IMR-90 (cell line): ENCODE results near the gene OR4P4. TPM values are rescaled to one million over a fixed set of nuclear protein-coding genes. Genes with fewer than 3 reads are reported as not detected.

Source experiments
- ATAC-seq: fragments of 200-7000 bp; cut with Tn5 transposase; 2 replicates; pipeline ENCODE4 v1.9.1; 2020; ENCODE audit warnings: low read depth, mild to moderate bottlenecking, moderate library complexity
- BruUV-seq: library from RNA; stranded (reverse); fragments of 400-500 nt; replicated peaks from 2 replicates; lab custom pipeline; 2021; lab: Mats Ljungman, UMichigan
- CTCF ChIA-PET: fragments of 300-600 bp; formaldehyde crosslinking; extraction: SDS; loops from one replicate; lab custom pipeline; 2021; ENCODE audit warnings: antibody characterized with exemption; lab: Yijun Ruan, JAX
- POLR2A ChIA-PET: fragments of 300-600 bp; sonication (Branson Sonifier 250); formaldehyde crosslinking; loops from one replicate; lab custom pipeline; 2022; ENCODE audit warnings: antibody characterized with exemption; ENCODE audit not compliant: unreplicated experiment; lab: Charles Lee
- DNase-seq: peaks from one replicate; pipeline ENCODE4 v3.0.0; 2013
- H2AFZ ChIP-seq: replicated peaks from 2 replicates; pipeline ENCODE3; 2013; ENCODE audit warnings: low read length, mild to moderate bottlenecking; ENCODE audit not compliant: poor library complexity
- H2AK5ac ChIP-seq: 2 replicates; pipeline ENCODE4 v1.6.1; 2013; ENCODE audit warnings: low read depth, low read length, inconsistent platforms
- H2AK9ac ChIP-seq: replicated peaks from 2 replicates; pipeline ENCODE3; 2013; ENCODE audit warnings: mild to moderate bottlenecking, low read depth, low read length, moderate library complexity; ENCODE audit not compliant: poor library complexity
- H2BK120ac ChIP-seq: 2 replicates; pipeline ENCODE4 v1.6.1; 2013; ENCODE audit warnings: low read depth, low read length, inconsistent platforms
- H2BK15ac ChIP-seq: 3 replicates; pipeline ENCODE4 v1.6.1; 2013; ENCODE audit warnings: low read depth, low read length, inconsistent platforms
- H2BK20ac ChIP-seq: 2 replicates; pipeline ENCODE4 v1.6.1; 2013; ENCODE audit warnings: low read depth, mild to moderate bottlenecking, inconsistent platforms, low read length, moderate library complexity
- H2BK5ac ChIP-seq: 2 replicates; pipeline ENCODE4 v1.6.1; 2013; ENCODE audit warnings: mild to moderate bottlenecking, low read depth, low read length, inconsistent platforms; ENCODE audit not compliant: poor library complexity, severe bottlenecking
- H3K14ac ChIP-seq: replicated peaks from 2 replicates; pipeline ENCODE4 v1.6.1; 2013; ENCODE audit warnings: low read depth, low read length, inconsistent platforms
- H3K18ac ChIP-seq: 2 replicates; pipeline ENCODE4 v1.6.1; 2013; ENCODE audit warnings: low read depth, low read length, control low read depth
- H3K23ac ChIP-seq: 2 replicates; pipeline ENCODE4 v1.6.1; 2013; ENCODE audit warnings: low read depth, low read length, inconsistent platforms
- H3K27ac ChIP-seq: 2 replicates; pipeline ENCODE4 v1.5.1; 2013; ENCODE audit warnings: mild to moderate bottlenecking, control low read depth, low read length; ENCODE audit not compliant: insufficient read depth
- H3K27me3 ChIP-seq: 2 replicates; pipeline ENCODE4 v1.6.1; 2013; ENCODE audit warnings: low read length; ENCODE audit not compliant: control insufficient read depth, insufficient read depth
- H3K36me3 ChIP-seq: 2 replicates; pipeline ENCODE4 v1.6.1; 2013; ENCODE audit warnings: low read length, mixed read lengths; ENCODE audit not compliant: control insufficient read depth, insufficient read depth
- H3K4ac ChIP-seq: 2 replicates; pipeline ENCODE4 v1.6.1; 2013; ENCODE audit warnings: low read depth, low read length, inconsistent platforms
- H3K4me1 ChIP-seq: 2 replicates; pipeline ENCODE4 v1.6.1; 2013; ENCODE audit warnings: low read length, mixed read lengths; ENCODE audit not compliant: control insufficient read depth, insufficient read depth
- H3K4me2 ChIP-seq: 2 replicates; pipeline ENCODE4 v1.6.1; 2013; ENCODE audit warnings: low read depth, mild to moderate bottlenecking, control low read depth, low read length, moderate library complexity
- H3K4me3 ChIP-seq: 2 replicates; pipeline ENCODE4 v1.5.1; 2013; ENCODE audit warnings: low read depth, mild to moderate bottlenecking, control low read depth, low read length, moderate library complexity; ENCODE audit not compliant: insufficient read depth
- H3K56ac ChIP-seq: 2 replicates; pipeline ENCODE4 v1.6.1; 2013; ENCODE audit warnings: low read length, inconsistent platforms; ENCODE audit not compliant: insufficient read depth; ENCODE audit errors: extremely low read depth
- H3K79me1 ChIP-seq, 2 experiments: 2 replicates each; pipeline ENCODE4 v1.6.1; 2013; ENCODE audit warnings: low read length in 2 of 2, inconsistent platforms in 1 of 2, low read depth in 1 of 2
- H3K9ac ChIP-seq: 2 replicates; pipeline ENCODE4 v1.6.1; 2013; ENCODE audit warnings: low read depth, low read length, control low read depth
- H3K9me1 ChIP-seq: 2 replicates; pipeline ENCODE4 v1.6.1; 2013; ENCODE audit warnings: low read length, inconsistent platforms; ENCODE audit not compliant: insufficient read depth
- H3K9me3 ChIP-seq: 2 replicates; pipeline ENCODE4 v1.6.1; 2013; ENCODE audit warnings: low read length; ENCODE audit not compliant: control insufficient read depth, insufficient read depth
- H4K20me1 ChIP-seq: 2 replicates; pipeline ENCODE4 v1.6.1; 2013; ENCODE audit warnings: low read length, inconsistent platforms; ENCODE audit not compliant: insufficient read depth
- H4K5ac ChIP-seq: 2 replicates; pipeline ENCODE4 v1.6.1; 2013; ENCODE audit warnings: mild to moderate bottlenecking, low read depth, low read length, control low read depth
- H4K8ac ChIP-seq, 2 experiments: 2 replicates each; pipeline ENCODE4 v1.6.1; 2013; ENCODE audit warnings: low read depth in 2 of 2, low read length in 2 of 2, control low read depth in 1 of 2, inconsistent platforms in 1 of 2
- H4K91ac ChIP-seq: 2 replicates; pipeline ENCODE4 v1.6.1; 2013; ENCODE audit warnings: low read depth, low read length, inconsistent platforms; ENCODE audit not compliant: insufficient read depth
- BHLHE40 ChIP-seq: fragments of 150-350 bp; IDR thresholded peaks from 2 replicates; pipeline ENCODE4 v1.6.1; 2016; ENCODE audit warnings: mild to moderate bottlenecking, low read depth, low read length
- CEBPB ChIP-seq: IDR thresholded peaks from 2 replicates; pipeline ENCODE4 v1.6.1; 2012; ENCODE audit warnings: low read depth, low read length, improper control_type of control experiment
- CHD1 ChIP-seq: IDR thresholded peaks from 2 replicates; pipeline ENCODE4 v1.6.1; 2012; ENCODE audit warnings: low read depth, low read length, improper control_type of control experiment
- FOS ChIP-seq: fragments of 150-350 bp; IDR thresholded peaks from 2 replicates; pipeline ENCODE4 v1.6.1; 2016; ENCODE audit warnings: low read depth, low read length
- MAFK ChIP-seq: IDR thresholded peaks from 2 replicates; pipeline ENCODE4 v1.6.1; 2012; ENCODE audit warnings: low read depth, low read length, improper control_type of control experiment
- MAZ ChIP-seq: IDR thresholded peaks from 2 replicates; pipeline ENCODE4 v1.6.1; 2012; ENCODE audit warnings: low read depth, mild to moderate bottlenecking, low read length, improper control_type of control experiment, moderate library complexity, borderline replicate concordance
- MXI1 ChIP-seq: IDR thresholded peaks from 2 replicates; pipeline ENCODE4 v1.6.1; 2012; ENCODE audit warnings: low read depth, mild to moderate bottlenecking, low read length, moderate library complexity, borderline replicate concordance
- NFE2L2 ChIP-seq: fragments of 150-350 bp; IDR thresholded peaks from 2 replicates; pipeline ENCODE4 v1.6.1; 2016; ENCODE audit warnings: low read depth, mild to moderate bottlenecking, low read length
- POLR2A ChIP-seq: IDR thresholded peaks from 2 replicates; pipeline ENCODE4 v1.6.1; 2012; ENCODE audit warnings: mild to moderate bottlenecking, low read depth, low read length
- RAD21 ChIP-seq: IDR thresholded peaks from 2 replicates; pipeline ENCODE4 v1.6.1; 2012; ENCODE audit warnings: low read length, improper control_type of control experiment
- RCOR1 ChIP-seq: IDR thresholded peaks from 2 replicates; pipeline ENCODE4 v1.6.1; 2012; ENCODE audit warnings: mild to moderate bottlenecking, low read length, improper control_type of control experiment; ENCODE audit not compliant: insufficient replicate concordance
- RFX5 ChIP-seq: IDR thresholded peaks from 2 replicates; pipeline ENCODE4 v1.8.0; 2012; ENCODE audit warnings: low read depth, mild to moderate bottlenecking, low read length, moderate library complexity
- SMC3 ChIP-seq: fragments of 150-350 bp; IDR thresholded peaks from 2 replicates; pipeline ENCODE4 v1.6.1; 2016; ENCODE audit warnings: low read depth, mild to moderate bottlenecking, antibody characterized with exemption, low read length, moderate library complexity
- WGBS, 2 experiments: methylation state at CpG; one replicate each; pipeline versions ENCODE4 v1.1.5 to v1.1.7; 2013; ENCODE audit warnings: missing lambda C conversion rate in 2 of 2; ENCODE audit not compliant: insufficient read length in 1 of 2; ENCODE audit errors: extremely low coverage in 2 of 2; 5-methylcytosine and 5-hydroxymethylcytosine counted together
- dilution Hi-C: fragments of 300-500 bp; cut with HindIII; formaldehyde crosslinking; loops from one replicate; pipeline ENCODE4 v1.14.3; 2018; ENCODE audit warnings: low sequenced_read_pairs; ENCODE audit not compliant: unreplicated experiment
- in situ Hi-C: fragments of 300-500 bp; cut with MboI; formaldehyde crosslinking; loops from 3 replicates; pipeline ENCODE4 v1.14.3; 2019; ENCODE audit warnings: low sequenced_read_pairs, inconsistent platforms, mixed read lengths
- intact Hi-C: fragments of 100-400 bp; cut with micrococcal nuclease; formaldehyde crosslinking; loops from 2 replicates; pipeline ENCODE4 v1.10.0; 2022
- polyA plus RNA-seq, 3 experiments: library from polyadenylated mRNA; depleted of rRNA; stranded (reverse); fragments of >200 nt; gene quantifications; 2 replicates each; pipeline ENCODE4 v1.2.3, GENCODE V29; 2012; ENCODE audit warnings: low replicate concordance in 1 of 3
- total RNA-seq: library from RNA; depleted of rRNA; stranded (reverse); fragments of >200 nt; gene quantifications from 2 replicates; pipeline ENCODE4 v1.2.3, GENCODE V29; 2012
- TF ChIP-seq, protein P1 (sequence below): conservative IDR thresholded peaks from 2 replicates; pipeline ENCODE4 v1.5.1; 2012; ENCODE audit warnings: mild to moderate bottlenecking, low read depth, low read length, improper control_type of control experiment
- TF ChIP-seq, protein P2 (sequence below): fragments of 150-350 bp; IDR thresholded peaks from 2 replicates; pipeline ENCODE4 v1.6.1; 2017; ENCODE audit warnings: mild to moderate bottlenecking, antibody characterized with exemption, low read length, low read depth
- TF ChIP-seq, protein P3 (sequence below): fragments of 150-350 bp; IDR thresholded peaks from 2 replicates; pipeline ENCODE4 v1.6.1; 2016; ENCODE audit warnings: low read depth, mild to moderate bottlenecking, low read length, moderate library complexity, borderline replicate concordance

OR4P4 gene
- total and polyA plus RNA-seq, 2 of the 4 experiments (the other 2 are of a cell fraction), result not detected

DNA sequence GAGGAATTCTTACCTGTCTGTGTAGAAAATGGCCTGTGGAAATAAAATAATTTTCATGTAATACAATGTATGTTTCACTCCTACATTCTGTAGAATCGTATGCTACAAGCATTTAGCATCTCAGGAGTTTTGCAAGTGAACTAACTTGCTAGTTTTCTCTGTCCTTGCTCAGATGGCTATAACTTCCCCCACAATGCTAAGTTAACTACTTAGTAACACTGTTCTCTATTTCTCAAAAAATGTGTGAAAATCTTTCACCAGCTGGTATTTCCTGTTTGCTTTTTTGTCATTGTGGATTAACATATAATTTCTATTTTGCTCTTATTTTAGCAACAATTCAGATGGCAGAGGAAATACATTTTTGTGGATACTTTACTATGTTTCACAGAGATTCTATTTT is 17.6 kb downstream of the OR4P4 start:
- intact Hi-C loops (no loop called here), in situ Hi-C loops (no loop called here), dilution Hi-C loops (no loop called here)
- H4K20me1 ChIP-seq, result no peaks in the 10 kb centered on the region
- no TSS peak for BruUV-seq
- no peak for ATAC-seq
- H2AFZ ChIP-seq, result no peak overlapping the region
- no peak overlapping the region for H2BK20ac ChIP-seq
- no peak overlapping the region for H4K91ac ChIP-seq
- no peaks in the 10 kb centered on the region for H3K27me3 ChIP-seq
- no peak overlapping the region for H3K23ac ChIP-seq
- WGBS, 2 experiments, result no CpG with 5 or more reads among the region's 1 CpG
- H3K9me3 ChIP-seq, result peaks cover 4% of the 10 kb centered on the region
- H2BK5ac ChIP-seq, result no peak overlapping the region
- no peak overlapping the region for H3K4me3 ChIP-seq
- no peak overlapping the region for H2AK9ac ChIP-seq
- no peak overlapping the region for H4K8ac ChIP-seq
- no peaks in the 10 kb centered on the region for H3K4me1 ChIP-seq
- H3K36me3 ChIP-seq, result no peaks in the 10 kb centered on the region
- POLR2A ChIA-PET, result no interaction called here
- H2AK5ac ChIP-seq, result no peak overlapping the region
- no peak overlapping the region for H2BK15ac ChIP-seq
- no peak overlapping the region for H3K9ac ChIP-seq
- TF ChIP-seq NFE2L2, result no peak
- no peak for TF ChIP-seq MAZ
- no peak for TF ChIP-seq MXI1
- no peak for TF ChIP-seq SMC3
- TF ChIP-seq FOS, result no peak
- TF ChIP-seq CHD1, result no peak
- TF ChIP-seq MAFK, result no peak
- TF ChIP-seq, protein P1, sequence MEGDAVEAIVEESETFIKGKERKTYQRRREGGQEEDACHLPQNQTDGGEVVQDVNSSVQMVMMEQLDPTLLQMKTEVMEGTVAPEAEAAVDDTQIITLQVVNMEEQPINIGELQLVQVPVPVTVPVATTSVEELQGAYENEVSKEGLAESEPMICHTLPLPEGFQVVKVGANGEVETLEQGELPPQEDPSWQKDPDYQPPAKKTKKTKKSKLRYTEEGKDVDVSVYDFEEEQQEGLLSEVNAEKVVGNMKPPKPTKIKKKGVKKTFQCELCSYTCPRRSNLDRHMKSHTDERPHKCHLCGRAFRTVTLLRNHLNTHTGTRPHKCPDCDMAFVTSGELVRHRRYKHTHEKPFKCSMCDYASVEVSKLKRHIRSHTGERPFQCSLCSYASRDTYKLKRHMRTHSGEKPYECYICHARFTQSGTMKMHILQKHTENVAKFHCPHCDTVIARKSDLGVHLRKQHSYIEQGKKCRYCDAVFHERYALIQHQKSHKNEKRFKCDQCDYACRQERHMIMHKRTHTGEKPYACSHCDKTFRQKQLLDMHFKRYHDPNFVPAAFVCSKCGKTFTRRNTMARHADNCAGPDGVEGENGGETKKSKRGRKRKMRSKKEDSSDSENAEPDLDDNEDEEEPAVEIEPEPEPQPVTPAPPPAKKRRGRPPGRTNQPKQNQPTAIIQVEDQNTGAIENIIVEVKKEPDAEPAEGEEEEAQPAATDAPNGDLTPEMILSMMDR, result no peak
- TF ChIP-seq POLR2A, result no peak
- TF ChIP-seq RFX5, result no peak
- TF ChIP-seq, protein P2, sequence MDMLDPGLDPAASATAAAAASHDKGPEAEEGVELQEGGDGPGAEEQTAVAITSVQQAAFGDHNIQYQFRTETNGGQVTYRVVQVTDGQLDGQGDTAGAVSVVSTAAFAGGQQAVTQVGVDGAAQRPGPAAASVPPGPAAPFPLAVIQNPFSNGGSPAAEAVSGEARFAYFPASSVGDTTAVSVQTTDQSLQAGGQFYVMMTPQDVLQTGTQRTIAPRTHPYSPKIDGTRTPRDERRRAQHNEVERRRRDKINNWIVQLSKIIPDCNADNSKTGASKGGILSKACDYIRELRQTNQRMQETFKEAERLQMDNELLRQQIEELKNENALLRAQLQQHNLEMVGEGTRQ, result no peak
- TF ChIP-seq BHLHE40, result no peak
- no peak for TF ChIP-seq RCOR1
- no peak for TF ChIP-seq CEBPB
- TF ChIP-seq RAD21, result no peak
- TF ChIP-seq, protein P3, sequence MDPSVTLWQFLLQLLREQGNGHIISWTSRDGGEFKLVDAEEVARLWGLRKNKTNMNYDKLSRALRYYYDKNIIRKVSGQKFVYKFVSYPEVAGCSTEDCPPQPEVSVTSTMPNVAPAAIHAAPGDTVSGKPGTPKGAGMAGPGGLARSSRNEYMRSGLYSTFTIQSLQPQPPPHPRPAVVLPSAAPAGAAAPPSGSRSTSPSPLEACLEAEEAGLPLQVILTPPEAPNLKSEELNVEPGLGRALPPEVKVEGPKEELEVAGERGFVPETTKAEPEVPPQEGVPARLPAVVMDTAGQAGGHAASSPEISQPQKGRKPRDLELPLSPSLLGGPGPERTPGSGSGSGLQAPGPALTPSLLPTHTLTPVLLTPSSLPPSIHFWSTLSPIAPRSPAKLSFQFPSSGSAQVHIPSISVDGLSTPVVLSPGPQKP, result no peak
- H3K56ac ChIP-seq, result no peak overlapping the region
- no peak overlapping the region for H3K4me2 ChIP-seq
- H3K9me1 ChIP-seq, result no peaks in the 10 kb centered on the region
- no peak overlapping the region for H3K14ac ChIP-seq
- no peak overlapping the region for H2BK120ac ChIP-seq
- H3K4ac ChIP-seq, result no peak overlapping the region
- no peak for DNase-seq
- CTCF ChIA-PET, result no interaction called here
- no peak overlapping the region for H3K27ac ChIP-seq
- H3K18ac ChIP-seq, result no peak overlapping the region
- no peak overlapping the region for H4K5ac ChIP-seq
- no peaks in the 10 kb centered on the region for H3K79me1 ChIP-seq
